Endothelial cell (in vitro differentiated cells): ENCODE measurements around the gene SERAC1. TPM values are rescaled to one million over a fixed set of nuclear protein-coding genes. Genes with fewer than 3 reads are reported as not detected.

ENCODE experiments used
- DNase-seq: peaks from one replicate; pipeline ENCODE4 v3.0.0; 2021; ENCODE audit warnings: low spot score
- H3K27ac Mint-ChIP-seq: one replicate; pipeline ENCODE4 v1.8.0; 2021; ENCODE audit warnings: mixed read lengths, inconsistent platforms; ENCODE audit not compliant: unreplicated experiment
- H3K27me3 Mint-ChIP-seq: one replicate; pipeline ENCODE4 v1.8.0; 2021; ENCODE audit warnings: mild to moderate bottlenecking, moderate library complexity, mixed read lengths, inconsistent platforms; ENCODE audit not compliant: unreplicated experiment
- H3K36me3 Mint-ChIP-seq: one replicate; pipeline ENCODE4 v1.8.0; 2021; ENCODE audit warnings: mild to moderate bottlenecking, low read depth, mixed read lengths, inconsistent platforms; ENCODE audit not compliant: unreplicated experiment
- H3K4me1 Mint-ChIP-seq: one replicate; pipeline ENCODE4 v1.8.0; 2021; ENCODE audit warnings: mild to moderate bottlenecking, mixed read lengths, inconsistent platforms; ENCODE audit not compliant: unreplicated experiment
- H3K4me3 Mint-ChIP-seq: one replicate; pipeline ENCODE4 v1.8.0; 2021; ENCODE audit warnings: mild to moderate bottlenecking, mixed read lengths, inconsistent platforms; ENCODE audit not compliant: unreplicated experiment
- H3K9me3 Mint-ChIP-seq: one replicate; pipeline ENCODE4 v1.8.0; 2021; ENCODE audit warnings: mixed read lengths, inconsistent platforms; ENCODE audit not compliant: unreplicated experiment
- total RNA-seq: library from RNA; stranded (reverse); fragmentation: NEBNext Ultra II Directional; extraction: Animal tissue kit (Norgen Biotek cat#: 25700); gene quantifications from one replicate; pipeline ENCODE4 v1.2.1, GENCODE V29; 2021; ENCODE audit not compliant: unreplicated experiment
- TF ChIP-seq, protein P1 (sequence below): fragments of 200-600 bp; sonication (generic); IDR thresholded peaks from one replicate; pipeline ENCODE4 v1.5.0; 2021; ENCODE audit warnings: antibody characterized with exemption; ENCODE audit not compliant: unreplicated experiment

SERAC1 gene
- total RNA-seq, 1 donor from 2014 or later: 13.8 TPM

DNA sequence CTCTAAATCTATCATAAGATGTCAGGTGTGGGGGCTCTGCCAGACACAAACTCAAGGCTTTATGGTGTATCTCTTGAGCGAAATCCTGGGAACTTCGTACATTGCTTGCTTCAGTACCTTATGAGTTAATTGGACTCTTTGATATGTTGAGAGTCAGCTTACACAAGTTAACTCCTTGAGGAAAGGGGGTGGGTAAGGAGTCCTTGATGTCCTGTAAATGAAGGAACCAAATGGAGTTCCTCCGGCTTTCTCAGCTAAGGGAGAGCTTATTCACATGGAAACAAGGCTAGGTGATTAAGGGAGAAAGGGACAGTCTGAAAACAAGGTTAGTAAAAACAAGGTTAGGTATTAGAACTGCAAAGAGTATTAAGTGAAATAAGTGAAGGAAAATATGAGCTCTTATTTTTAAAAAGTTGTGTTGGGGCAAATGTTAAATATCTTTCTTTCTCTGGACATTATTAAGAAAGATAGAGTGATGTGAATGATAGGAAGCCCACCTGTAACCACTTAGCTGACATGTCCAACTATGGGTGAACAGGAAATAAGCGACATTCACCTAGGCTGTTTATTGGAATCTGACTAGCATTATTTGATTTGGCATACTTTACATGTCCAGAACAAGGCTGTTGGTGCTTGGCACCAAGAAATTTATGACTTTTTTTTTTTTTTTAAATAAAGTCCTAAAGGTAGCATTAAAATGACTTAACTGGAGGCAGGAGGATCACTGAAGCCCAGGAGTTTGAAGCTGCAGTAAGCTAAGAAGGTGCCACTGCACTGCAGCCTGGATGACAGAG lies 26.6 kb upstream of the SERAC1 start:
- H3K4me3 Mint-ChIP-seq: no peak overlapping the region
- no peak overlapping the region for H3K27ac Mint-ChIP-seq

DNA sequence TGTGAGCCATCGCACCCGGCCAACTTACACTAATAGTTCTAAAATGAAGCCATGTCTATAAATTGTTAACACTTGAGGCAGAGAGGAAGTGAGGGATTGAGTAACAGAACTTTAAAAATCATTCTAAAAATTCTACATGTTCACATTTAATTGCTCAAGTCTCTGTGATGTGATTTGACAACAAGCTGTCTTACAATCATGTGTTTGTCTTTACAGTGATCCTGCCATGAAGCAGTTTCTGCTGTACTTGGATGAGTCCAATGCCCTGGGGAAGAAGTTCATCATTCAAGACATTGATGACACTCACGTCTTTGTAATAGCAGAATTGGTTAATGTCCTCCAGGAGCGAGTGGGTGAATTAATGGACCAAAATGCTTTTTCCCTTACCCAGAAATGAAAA lies 23.7 kb upstream of the SERAC1 start:
- Mint-ChIP-seq H3K27ac (no peak overlapping the region), H3K27me3 (no peaks in the 10 kb centered on the region), H3K4me1 (peaks cover 7% of the 10 kb centered on the region), H3K36me3 (peaks cover 5% of the 10 kb centered on the region), H3K9me3 (no peaks in the 10 kb centered on the region), H3K4me3 (no peak overlapping the region)
- no peak for DNase-seq
- TF ChIP-seq, protein P1, sequence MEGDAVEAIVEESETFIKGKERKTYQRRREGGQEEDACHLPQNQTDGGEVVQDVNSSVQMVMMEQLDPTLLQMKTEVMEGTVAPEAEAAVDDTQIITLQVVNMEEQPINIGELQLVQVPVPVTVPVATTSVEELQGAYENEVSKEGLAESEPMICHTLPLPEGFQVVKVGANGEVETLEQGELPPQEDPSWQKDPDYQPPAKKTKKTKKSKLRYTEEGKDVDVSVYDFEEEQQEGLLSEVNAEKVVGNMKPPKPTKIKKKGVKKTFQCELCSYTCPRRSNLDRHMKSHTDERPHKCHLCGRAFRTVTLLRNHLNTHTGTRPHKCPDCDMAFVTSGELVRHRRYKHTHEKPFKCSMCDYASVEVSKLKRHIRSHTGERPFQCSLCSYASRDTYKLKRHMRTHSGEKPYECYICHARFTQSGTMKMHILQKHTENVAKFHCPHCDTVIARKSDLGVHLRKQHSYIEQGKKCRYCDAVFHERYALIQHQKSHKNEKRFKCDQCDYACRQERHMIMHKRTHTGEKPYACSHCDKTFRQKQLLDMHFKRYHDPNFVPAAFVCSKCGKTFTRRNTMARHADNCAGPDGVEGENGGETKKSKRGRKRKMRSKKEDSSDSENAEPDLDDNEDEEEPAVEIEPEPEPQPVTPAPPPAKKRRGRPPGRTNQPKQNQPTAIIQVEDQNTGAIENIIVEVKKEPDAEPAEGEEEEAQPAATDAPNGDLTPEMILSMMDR: no peak

More for the DNA sequence above, 26.6 kb upstream of the SERAC1 start:
- TF ChIP-seq, protein P1: no peak
- no peak for DNase-seq
- Mint-ChIP-seq H3K4me1 (peaks cover 9% of the 10 kb centered on the region), H3K9me3 (no peaks in the 10 kb centered on the region), H3K27me3 (no peaks in the 10 kb centered on the region), H3K36me3 (peaks cover 4% of the 10 kb centered on the region)

DNA sequence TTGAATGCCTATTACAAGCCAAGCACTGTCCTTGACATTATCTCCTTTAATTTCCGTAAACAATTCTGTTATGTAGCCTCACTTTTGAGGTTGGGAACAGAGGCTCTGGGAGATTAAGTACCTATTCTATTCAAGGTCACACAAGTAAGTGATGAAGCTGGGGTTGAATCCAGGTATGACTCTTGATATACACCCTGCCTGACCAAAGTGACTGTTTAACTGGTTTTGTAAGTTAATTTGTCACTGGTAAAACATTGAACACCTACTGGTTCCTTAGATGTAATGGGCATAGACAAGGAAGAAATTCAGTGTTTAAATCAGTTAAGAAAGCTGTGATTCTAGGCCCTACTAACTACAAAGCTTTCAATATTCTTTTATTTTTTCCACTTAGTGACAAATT lies 23.0 kb upstream of the SERAC1 start:
- Mint-ChIP-seq H3K36me3 (peaks cover 9% of the 10 kb centered on the region), H3K27me3 (no peaks in the 10 kb centered on the region), H3K4me1 (peaks cover 7% of the 10 kb centered on the region), H3K9me3 (no peaks in the 10 kb centered on the region), H3K27ac (no peak overlapping the region), H3K4me3 (no peak overlapping the region)
- no peak for DNase-seq
- TF ChIP-seq, protein P1: no peak

DNA sequence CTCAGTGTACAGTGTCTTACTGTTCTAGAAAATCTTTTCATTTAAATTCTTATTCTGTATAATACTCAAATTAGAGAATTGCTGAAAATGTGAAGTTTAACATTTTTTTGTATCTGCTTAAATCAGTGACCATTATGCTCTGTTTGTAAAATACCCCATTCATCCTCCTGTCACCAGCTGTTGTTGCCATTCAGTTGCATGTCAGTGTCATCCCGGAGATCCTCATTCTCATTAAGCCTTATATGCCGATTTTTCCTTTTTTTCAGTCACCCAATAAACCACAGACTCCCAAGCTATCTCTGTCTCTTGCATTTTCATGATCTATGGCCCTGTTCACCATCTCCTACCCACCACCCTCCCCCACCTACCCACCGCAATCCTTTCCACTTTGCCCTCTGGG lies 20.5 kb upstream of the SERAC1 start:
- Mint-ChIP-seq H3K4me3 (no peak overlapping the region), H3K9me3 (no peaks in the 10 kb centered on the region), H3K36me3 (peaks cover 21% of the 10 kb centered on the region), H3K27ac (no peak overlapping the region), H3K4me1 (no peaks in the 10 kb centered on the region), H3K27me3 (no peaks in the 10 kb centered on the region)
- TF ChIP-seq, protein P1: no peak
- DNase-seq: no peak

DNA sequence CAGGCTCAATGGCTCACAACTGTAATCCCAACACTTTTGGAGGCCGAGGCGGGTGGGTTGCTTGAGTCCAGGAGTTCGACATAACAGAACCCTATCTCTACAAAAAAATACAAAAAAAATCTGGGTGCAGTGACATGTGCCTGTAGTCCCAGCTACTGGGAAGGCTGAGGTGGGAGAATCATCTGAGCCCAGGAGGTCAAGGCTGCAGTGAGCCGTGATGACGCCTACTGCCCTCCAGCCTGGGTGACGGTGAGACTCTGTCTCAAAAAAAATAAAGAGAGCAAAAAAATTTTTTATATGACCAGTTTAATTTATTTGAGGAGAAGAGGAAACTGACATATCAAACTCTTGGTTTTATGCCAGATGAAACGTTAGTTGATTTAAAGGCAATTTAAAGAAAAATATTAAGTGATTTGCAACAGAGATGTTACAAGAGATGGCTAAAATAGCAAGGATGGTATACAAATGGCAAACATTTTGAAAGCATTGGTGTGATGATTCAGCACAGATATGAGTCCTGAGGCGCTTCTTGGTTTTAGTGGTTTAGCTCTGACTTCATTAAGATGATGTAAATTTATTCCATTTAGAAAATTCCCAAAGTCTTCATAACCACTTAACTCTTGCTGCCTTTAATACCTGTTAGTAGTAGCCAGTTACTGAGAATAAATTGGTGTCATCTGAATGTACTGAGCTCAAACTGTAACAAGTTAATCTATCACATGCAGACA lies 17.8 kb upstream of the SERAC1 start:
- Mint-ChIP-seq H3K36me3 (peaks cover 37% of the 10 kb centered on the region), H3K27me3 (peaks cover 2% of the 10 kb centered on the region), H3K4me1 (no peaks in the 10 kb centered on the region), H3K9me3 (no peaks in the 10 kb centered on the region), H3K4me3 (no peak overlapping the region), H3K27ac (no peak overlapping the region)
- TF ChIP-seq, protein P1: no peak
- no peak for DNase-seq
